Measurements from ENCODE around the gene ZNF423.
A peak's percentile ranks its signal among the peaks of the same experiment; 100 is the strongest.

The ZNF423 gene

GRCh38 chr16:49706620-49707355 is 149.1 kb downstream of the ZNF423 start:
- H3K9me2 ChIP-seq (replicated peaks; ENCODE audit: control insufficient read depth, low read length): no peaks in the 10 kb centered on the region
- H3K4me1 ChIP-seq (ENCODE audit: control insufficient read depth, low read length): 0 out of 2 replicates have a peak, but pooled peaks cover 3% of the 10 kb centered on the region
- no peaks in the 10 kb centered on the region for H4K20me1 ChIP-seq (ENCODE audit: control insufficient read depth, insufficient read depth, low read depth, low read length)
- peaks cover 17% of the 10 kb centered on the region for H3K27me3 ChIP-seq (ENCODE audit: control insufficient read depth, low read length)
- no peaks in the 10 kb centered on the region for H3K79me2 ChIP-seq (ENCODE audit: control insufficient read depth, low read length)
- H3F3A ChIP-seq (ENCODE audit: control insufficient read depth, insufficient read depth): no peaks in the 10 kb centered on the region
- no peaks in the 10 kb centered on the region for H3K36me3 ChIP-seq (ENCODE audit: control insufficient read depth, low read length)
- H3K27ac ChIP-seq (ENCODE audit: low read depth, low read length): no peak overlapping the region
- no peak overlapping the region for H3K4me2 ChIP-seq (ENCODE audit: low read length)
- no peak for TF ChIP-seq CTCF (IDR thresholded peaks at IDR 0.05; ENCODE audit: low read depth, low read length, poor library complexity, severe bottlenecking)
- H3K9me3 ChIP-seq (ENCODE audit: control insufficient read depth, insufficient read depth, low read length): no peaks in the 10 kb centered on the region
- no peak overlapping the region for H3K4me3 ChIP-seq (ENCODE audit: low read length)

- no peaks in the 10 kb centered on the region for H3K9me2 ChIP-seq (replicated peaks; ENCODE audit: control insufficient read depth, low read length)
- no peaks in the 10 kb centered on the region for H3F3A ChIP-seq (ENCODE audit: control insufficient read depth, insufficient read depth)
- peaks cover 28% of the 10 kb centered on the region for H3K27me3 ChIP-seq (ENCODE audit: control insufficient read depth, low read length)
- H3K27ac ChIP-seq (ENCODE audit: low read depth, low read length): no peak overlapping the region
- H3K79me2 ChIP-seq (ENCODE audit: control insufficient read depth, low read length): no peaks in the 10 kb centered on the region
- H4K20me1 ChIP-seq (ENCODE audit: control insufficient read depth, insufficient read depth, low read depth, low read length): no peaks in the 10 kb centered on the region
- peaks cover 16% of the 10 kb centered on the region for H3K4me1 ChIP-seq (ENCODE audit: control insufficient read depth, low read length)
- H3K9me3 ChIP-seq (ENCODE audit: control insufficient read depth, insufficient read depth, low read length): no peaks in the 10 kb centered on the region
- H3K4me3 ChIP-seq (ENCODE audit: low read length): no peak overlapping the region
- H3K4me2 ChIP-seq (ENCODE audit: low read length): no peak overlapping the region
- TF ChIP-seq EZH2phosphoT487 (IDR thresholded peaks at IDR 0.05; ENCODE audit: borderline replicate concordance, low read length) (no peak), CTCF (IDR thresholded peaks at IDR 0.05; ENCODE audit: low read depth, low read length, poor library complexity, severe bottlenecking) (peak; percentile 43)
- no peaks in the 10 kb centered on the region for H3K36me3 ChIP-seq (ENCODE audit: control insufficient read depth, low read length)
Observed at GRCh38 chr16:49704586-49705155, 151.2 kb downstream of the ZNF423 start.

DNA sequence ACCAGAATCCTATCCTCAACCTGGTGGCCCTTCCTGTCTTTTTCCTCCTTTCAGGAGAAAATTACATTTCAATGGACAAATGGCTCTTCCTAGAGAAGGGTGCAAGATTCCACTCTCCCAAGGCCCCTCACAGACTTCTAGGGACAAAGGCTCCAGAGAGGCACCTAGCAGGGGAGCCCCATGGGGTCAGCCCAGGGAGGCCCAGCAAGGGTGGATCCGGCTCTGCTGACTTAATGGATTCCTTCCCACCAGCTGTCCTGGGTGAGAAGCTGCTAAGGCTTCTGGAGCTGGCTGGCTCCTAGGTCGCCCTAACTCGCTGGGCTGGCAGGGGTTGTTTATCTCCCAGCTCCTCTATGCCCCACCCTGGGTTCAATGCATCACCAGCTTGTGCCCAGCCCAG is 152.4 kb downstream of the ZNF423 start:
- H3K27ac ChIP-seq (ENCODE audit: low read depth, low read length): no peak overlapping the region
- no peaks in the 10 kb centered on the region for H3K9me3 ChIP-seq (ENCODE audit: control insufficient read depth, insufficient read depth, low read length)
- H3K27me3 ChIP-seq (ENCODE audit: control insufficient read depth, low read length): peaks cover 28% of the 10 kb centered on the region
- no peaks in the 10 kb centered on the region for H3K36me3 ChIP-seq (ENCODE audit: control insufficient read depth, low read length)
- no peak overlapping the region for H3K4me2 ChIP-seq (ENCODE audit: low read length)
- H3K4me3 ChIP-seq (ENCODE audit: low read length): no peak overlapping the region
- no peaks in the 10 kb centered on the region for H4K20me1 ChIP-seq (ENCODE audit: control insufficient read depth, insufficient read depth, low read depth, low read length)
- H3K4me1 ChIP-seq (ENCODE audit: control insufficient read depth, low read length): peaks cover 16% of the 10 kb centered on the region
- H3K79me2 ChIP-seq (ENCODE audit: control insufficient read depth, low read length): no peaks in the 10 kb centered on the region
- TF ChIP-seq CTCF (IDR thresholded peaks at IDR 0.05; ENCODE audit: low read depth, low read length, poor library complexity, severe bottlenecking): no peak
- TF ChIP-seq EZH2phosphoT487 (IDR thresholded peaks at IDR 0.05; ENCODE audit: borderline replicate concordance, low read length): no peak
- H3F3A ChIP-seq (ENCODE audit: control insufficient read depth, insufficient read depth): no peaks in the 10 kb centered on the region
- H3K9me2 ChIP-seq (replicated peaks; ENCODE audit: control insufficient read depth, low read length): no peaks in the 10 kb centered on the region

Measured in DOHH2 (cell line).